OCI-LY7 (cell line): ENCODE measurements around the gene SPC24. TPM values are rescaled to one million over a fixed set of nuclear protein-coding genes. Genes with fewer than 3 reads are reported as not detected.

Source experiments
- BruUV-seq: library from RNA; stranded (reverse); fragments of 400-500 nt; replicated peaks from 2 replicates; lab custom pipeline; 2021; lab: Mats Ljungman, UMichigan
- CTCF ChIA-PET: fragments of 300-600 bp; sonication (Branson Sonifier 250); formaldehyde crosslinking; loops from one replicate; lab custom pipeline; 2022; ENCODE audit warnings: antibody characterized with exemption; ENCODE audit not compliant: unreplicated experiment; lab: Charles Lee
- POLR2A ChIA-PET: fragments of 300-600 bp; sonication (Branson Sonifier 250); formaldehyde crosslinking; loops from one replicate; lab custom pipeline; 2022; ENCODE audit warnings: antibody characterized with exemption; lab: Charles Lee
- DNase-seq: peaks from one replicate; pipeline ENCODE4 v3.0.0-alpha.2; 2015; ENCODE audit warnings: low spot score
- H2AFZ ChIP-seq: fragments of 200-600 bp; sonication (generic), shearing (Covaris generic); 2 replicates; pipeline ENCODE4 v1.6.1; 2014; ENCODE audit warnings: mild to moderate bottlenecking, antibody characterized with exemption, low read length, moderate library complexity
- H3K27ac ChIP-seq: fragments of 200-600 bp; sonication (generic); 2 replicates; pipeline ENCODE4 v1.5.1; 2014; ENCODE audit warnings: mixed run types, low read depth, mild to moderate bottlenecking, moderate library complexity, low read length, inconsistent platforms; ENCODE audit not compliant: poor library complexity, severe bottlenecking
- H3K36me3 ChIP-seq: fragments of 200-600 bp; sonication (generic); 2 replicates; pipeline ENCODE4 v1.6.1; 2014; ENCODE audit warnings: mild to moderate bottlenecking, antibody characterized with exemption, low read length, moderate library complexity, mixed read lengths; ENCODE audit not compliant: insufficient read depth
- H3K4me1 ChIP-seq: fragments of 200-600 bp; sonication (generic); 2 replicates; pipeline ENCODE4 v1.5.1; 2014; ENCODE audit warnings: mild to moderate bottlenecking, low read length; ENCODE audit not compliant: insufficient read depth, poor library complexity, severe bottlenecking
- H3K4me2 ChIP-seq: fragments of 200-600 bp; sonication (generic); 2 replicates; pipeline ENCODE4 v1.6.1; 2014; ENCODE audit warnings: mild to moderate bottlenecking, low read length
- H3K4me3 ChIP-seq: fragments of 200-600 bp; sonication (generic); 2 replicates; pipeline ENCODE4 v1.5.1; 2014; ENCODE audit warnings: mild to moderate bottlenecking, low read depth, low read length; ENCODE audit not compliant: poor library complexity, severe bottlenecking
- H3K79me2 ChIP-seq: fragments of 200-600 bp; sonication (generic); 2 replicates; pipeline ENCODE4 v1.6.1; 2016; ENCODE audit warnings: low read depth, mild to moderate bottlenecking, low read length, moderate library complexity, mixed read lengths; ENCODE audit not compliant: insufficient read depth
- H3K9me2 ChIP-seq: fragments of 200-600 bp; sonication (generic); 2 replicates; pipeline ENCODE4 v1.6.1; 2016; ENCODE audit warnings: mild to moderate bottlenecking, low read length, mixed read lengths; ENCODE audit not compliant: insufficient read depth
- H3K9me3 ChIP-seq: fragments of 200-600 bp; sonication (generic); 2 replicates; pipeline ENCODE4 v1.6.1; 2014; ENCODE audit warnings: mild to moderate bottlenecking, mixed run types, low read length, mixed read lengths
- H4K20me1 ChIP-seq: fragments of 200-600 bp; sonication (generic); 2 replicates; pipeline ENCODE4 v1.6.1; 2014; ENCODE audit warnings: mild to moderate bottlenecking, antibody characterized with exemption, low read length, moderate library complexity, mixed read lengths; ENCODE audit not compliant: insufficient read depth
- EZH2phosphoT487 ChIP-seq: fragments of 200-600 bp; sonication (generic); IDR thresholded peaks from 2 replicates; pipeline ENCODE4 v1.6.1; 2018; ENCODE audit warnings: low read depth, borderline replicate concordance, mild to moderate bottlenecking, mixed run types, antibody characterized with exemption, low read length, moderate library complexity, mixed read lengths
- intact Hi-C: fragments of 100-400 bp; cut with micrococcal nuclease; formaldehyde crosslinking; loops from one replicate; pipeline ENCODE4 v1.10.0; 2022; ENCODE audit not compliant: unreplicated experiment
- total RNA-seq, 2 experiments: library from RNA; depleted of rRNA in 1 of 2; stranded (reverse); fragments of >200 nt in 1 of 2; shearing (Covaris generic) in 1 of 2; gene quantifications; 2 replicates each; pipeline ENCODE4 v1.2.3, GENCODE V29; 2014 to 2022
- TF ChIP-seq, protein P1 (sequence below): fragments of 200-600 bp; sonication (generic); conservative IDR thresholded peaks from 2 replicates; pipeline ENCODE4 v1.5.1; 2014; ENCODE audit warnings: mild to moderate bottlenecking, antibody characterized with exemption, low read length, moderate library complexity, mixed read lengths

Gene SPC24
- total RNA-seq, 2 experiments from 2014 or later, result 133 to 184 TPM

DNA sequence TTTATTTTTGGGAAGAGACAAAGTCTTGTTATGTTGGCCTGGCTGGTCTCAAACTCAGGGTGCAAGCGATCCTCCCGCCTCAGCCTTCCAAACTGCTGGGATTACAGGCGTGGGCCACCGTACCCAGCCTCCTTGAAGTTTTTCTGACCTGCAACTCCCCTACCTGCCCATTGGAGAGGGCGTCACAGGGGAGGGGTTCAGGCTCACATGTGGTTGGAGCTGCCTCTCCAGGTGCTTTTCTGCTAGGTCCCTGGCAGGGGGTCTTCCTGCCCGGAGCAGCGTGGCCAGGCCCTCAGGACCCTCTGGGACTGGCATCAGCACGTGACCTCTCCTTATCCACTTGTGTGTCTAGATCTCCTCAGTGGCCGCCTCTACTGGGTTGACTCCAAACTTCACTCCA is 39.1 kb downstream of the SPC24 start:
- intact Hi-C loops, result no loop called here
- H3K27ac ChIP-seq, result no peak overlapping the region
- H3K4me2 ChIP-seq, result no peak overlapping the region
- DNase-seq, result no peak
- no peak for TF ChIP-seq EZH2phosphoT487
- TF ChIP-seq, protein P1, sequence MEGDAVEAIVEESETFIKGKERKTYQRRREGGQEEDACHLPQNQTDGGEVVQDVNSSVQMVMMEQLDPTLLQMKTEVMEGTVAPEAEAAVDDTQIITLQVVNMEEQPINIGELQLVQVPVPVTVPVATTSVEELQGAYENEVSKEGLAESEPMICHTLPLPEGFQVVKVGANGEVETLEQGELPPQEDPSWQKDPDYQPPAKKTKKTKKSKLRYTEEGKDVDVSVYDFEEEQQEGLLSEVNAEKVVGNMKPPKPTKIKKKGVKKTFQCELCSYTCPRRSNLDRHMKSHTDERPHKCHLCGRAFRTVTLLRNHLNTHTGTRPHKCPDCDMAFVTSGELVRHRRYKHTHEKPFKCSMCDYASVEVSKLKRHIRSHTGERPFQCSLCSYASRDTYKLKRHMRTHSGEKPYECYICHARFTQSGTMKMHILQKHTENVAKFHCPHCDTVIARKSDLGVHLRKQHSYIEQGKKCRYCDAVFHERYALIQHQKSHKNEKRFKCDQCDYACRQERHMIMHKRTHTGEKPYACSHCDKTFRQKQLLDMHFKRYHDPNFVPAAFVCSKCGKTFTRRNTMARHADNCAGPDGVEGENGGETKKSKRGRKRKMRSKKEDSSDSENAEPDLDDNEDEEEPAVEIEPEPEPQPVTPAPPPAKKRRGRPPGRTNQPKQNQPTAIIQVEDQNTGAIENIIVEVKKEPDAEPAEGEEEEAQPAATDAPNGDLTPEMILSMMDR, result no peak
- no TSS peak for BruUV-seq
- no peak overlapping the region for H2AFZ ChIP-seq
- H3K4me1 ChIP-seq, result no peaks in the 10 kb centered on the region
- no peaks in the 10 kb centered on the region for H3K9me3 ChIP-seq
- no peak overlapping the region for H3K4me3 ChIP-seq
- CTCF ChIA-PET, result no interaction called here
- H4K20me1 ChIP-seq, result no peaks in the 10 kb centered on the region
- H3K9me2 ChIP-seq, result no peaks in the 10 kb centered on the region
- peaks cover 96% of the 10 kb centered on the region for H3K36me3 ChIP-seq
- H3K79me2 ChIP-seq, result no peaks in the 10 kb centered on the region
- POLR2A ChIA-PET, result no interaction called here

DNA sequence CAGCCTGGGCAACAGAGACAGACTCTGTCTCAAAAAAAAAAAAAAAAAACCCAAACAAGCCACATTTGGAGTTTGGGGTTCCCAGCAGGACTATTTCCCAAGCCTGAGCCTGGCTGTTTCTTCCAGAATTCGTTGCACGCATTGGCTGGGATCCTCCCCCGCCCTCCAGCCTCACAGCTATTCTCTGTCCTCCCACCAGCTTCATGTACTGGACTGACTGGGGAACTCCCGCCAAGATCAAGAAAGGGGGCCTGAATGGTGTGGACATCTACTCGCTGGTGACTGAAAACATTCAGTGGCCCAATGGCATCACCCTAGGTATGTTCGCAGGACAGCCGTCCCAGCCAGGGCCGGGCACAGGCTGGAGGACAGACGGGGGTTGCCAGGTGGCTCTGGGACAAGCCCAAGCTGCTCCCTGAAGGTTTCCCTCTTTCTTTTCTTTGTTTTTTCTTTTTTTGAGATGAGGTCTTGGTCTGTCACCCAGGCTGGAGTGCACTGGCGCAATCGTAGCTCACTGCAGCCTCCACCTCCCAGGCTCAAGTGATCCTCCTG is 39.6 kb downstream of the SPC24 start:
- H3K9me2 ChIP-seq, result no peaks in the 10 kb centered on the region
- intact Hi-C loops, result no loop called here
- ChIA-PET CTCF (no interaction called here), POLR2A (no interaction called here)
- BruUV-seq, result no TSS peak
- no peaks in the 10 kb centered on the region for H3K79me2 ChIP-seq
- no peaks in the 10 kb centered on the region for H3K9me3 ChIP-seq
- TF ChIP-seq, protein P1, result no peak
- TF ChIP-seq EZH2phosphoT487, result no peak
- H3K4me3 ChIP-seq, result no peak overlapping the region
- no peak overlapping the region for H2AFZ ChIP-seq
- no peak overlapping the region for H3K4me2 ChIP-seq
- H3K4me1 ChIP-seq, result no peaks in the 10 kb centered on the region
- peaks cover 96% of the 10 kb centered on the region for H3K36me3 ChIP-seq
- no peak for DNase-seq
- H4K20me1 ChIP-seq, result no peaks in the 10 kb centered on the region
- no peak overlapping the region for H3K27ac ChIP-seq

GRCh38 chr19:11115042-11115441 is 40.5 kb downstream of the SPC24 start:
- Histone ChIP-seq H3K4me1 (no peaks in the 10 kb centered on the region), H3K36me3 (peaks cover 96% of the 10 kb centered on the region), H3K9me3 (no peaks in the 10 kb centered on the region), H3K27ac (no peak overlapping the region), H3K4me2 (no peak overlapping the region), H3K79me2 (no peaks in the 10 kb centered on the region), H3K9me2 (no peaks in the 10 kb centered on the region), H3K4me3 (no peak overlapping the region), H2AFZ (no peak overlapping the region), H4K20me1 (no peaks in the 10 kb centered on the region)
- BruUV-seq, result no TSS peak
- intact Hi-C loops, result no loop called here
- no peak for TF ChIP-seq EZH2phosphoT487
- POLR2A ChIA-PET, result no interaction called here
- DNase-seq, result no peak
- CTCF ChIA-PET, result no interaction called here
